ENCODE measurements around the gene PMM1.
A peak's percentile ranks its signal among the peaks of the same experiment; 100 is the strongest.
"Not testable (repeated sequence)": the region's sequence is repeated elsewhere in the genome, so short reads cannot be mapped to it uniquely, and the experiment has no call there.

PMM1 gene

DNA sequence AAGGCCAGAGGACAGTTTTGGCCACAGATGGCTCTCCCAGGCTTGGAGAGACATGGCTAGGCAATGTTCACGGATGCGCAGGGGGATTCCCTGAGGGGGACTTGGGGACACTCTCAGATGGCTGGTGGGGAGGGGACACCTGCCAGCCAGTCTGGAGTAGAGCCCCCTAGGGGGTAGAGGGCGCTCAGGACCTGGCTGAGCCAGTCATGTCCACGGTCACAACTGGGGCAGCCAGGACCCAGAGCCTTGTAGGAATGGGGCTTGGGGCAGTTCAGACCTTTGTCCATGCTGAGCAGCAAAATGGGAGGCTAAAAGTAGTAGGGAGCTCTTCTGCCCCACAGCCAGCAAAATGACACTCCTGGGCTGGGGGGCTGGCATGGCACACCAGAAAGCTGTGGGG lies 27.2 kb downstream of the PMM1 start:
- DNase-seq = no peak

DNA sequence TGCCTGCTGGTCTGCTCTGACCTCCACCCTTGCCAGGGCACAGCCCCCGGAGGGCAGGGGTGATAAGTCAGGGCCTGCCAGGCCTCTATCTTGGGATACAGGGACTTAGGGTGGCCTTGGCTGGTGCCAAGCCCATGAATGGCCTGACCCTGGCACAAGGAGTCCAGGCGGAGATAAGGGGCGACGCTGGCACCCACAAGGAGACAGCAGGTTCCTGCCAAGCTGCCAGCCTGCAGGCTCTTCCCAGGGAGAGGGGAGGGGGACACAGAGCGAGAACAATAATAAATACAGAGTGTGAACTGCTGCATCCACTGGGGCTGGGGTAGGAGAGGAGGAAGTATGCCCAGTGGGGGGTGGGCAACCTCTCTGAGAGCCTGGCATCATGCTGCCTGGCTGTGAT lies 27.9 kb downstream of the PMM1 start:
- DNase-seq = no peak

DNA sequence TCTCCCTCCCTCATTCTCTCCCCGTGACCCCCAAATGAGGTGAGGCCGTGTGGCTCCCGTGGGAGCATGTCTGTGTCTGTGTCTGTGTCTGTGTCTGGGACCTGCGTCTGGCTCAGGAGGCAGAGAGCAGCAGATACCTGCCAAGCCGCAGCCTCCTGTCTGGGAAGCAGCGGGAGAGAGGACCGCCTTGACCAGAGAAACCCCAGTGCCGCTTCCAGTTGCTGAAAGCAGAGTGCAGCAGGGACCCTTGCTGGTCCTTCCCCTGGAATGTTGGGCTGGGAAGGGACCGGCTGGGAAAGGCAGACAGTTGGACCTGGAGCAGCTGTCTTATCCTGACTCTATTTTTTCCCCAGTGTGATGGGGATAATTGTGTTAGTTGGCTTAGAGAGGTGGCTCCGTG lies 28.3 kb downstream of the PMM1 start:
- no peak for DNase-seq

DNA sequence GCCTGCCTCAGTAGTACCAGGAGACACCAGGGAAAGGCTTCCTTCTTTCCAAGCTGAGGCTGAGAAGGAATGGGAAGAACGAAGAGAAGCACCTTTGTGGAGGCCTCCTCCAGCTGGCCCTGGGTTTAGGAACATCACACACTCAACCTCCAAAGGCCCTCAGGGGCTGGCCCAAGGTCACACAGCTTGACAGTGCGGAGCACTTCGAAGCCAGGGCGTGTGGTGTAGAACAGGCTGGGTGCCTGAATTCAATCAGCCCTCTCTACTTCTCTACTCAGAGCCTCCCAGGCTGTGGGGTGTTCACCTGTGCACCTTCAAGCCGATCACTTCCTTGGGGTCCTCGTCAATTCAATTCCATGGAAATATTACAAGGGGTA lies 29.6 kb downstream of the PMM1 start:
- DNase-seq = no peak

DNA sequence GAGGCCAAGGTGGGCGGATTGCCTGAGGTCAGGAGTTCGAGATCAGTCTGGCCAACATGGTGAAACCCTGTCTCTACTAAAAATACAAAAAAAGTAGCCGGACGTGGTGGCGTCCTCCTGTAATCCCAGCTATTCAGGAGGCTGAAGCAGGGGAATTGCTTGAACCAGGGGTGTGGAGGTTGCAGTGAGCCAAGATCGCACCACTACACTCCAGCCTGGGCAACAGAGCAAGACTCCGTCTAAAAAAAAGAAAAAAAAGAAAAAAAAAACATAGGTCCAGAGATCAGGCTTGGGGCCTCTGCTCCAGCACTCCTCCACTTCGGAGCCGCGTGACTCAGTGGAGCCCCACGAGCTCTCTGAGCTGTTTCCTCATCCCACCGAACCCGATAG lies 31.4 kb downstream of the PMM1 start:
- not testable (repeated sequence) for DNase-seq

DNA sequence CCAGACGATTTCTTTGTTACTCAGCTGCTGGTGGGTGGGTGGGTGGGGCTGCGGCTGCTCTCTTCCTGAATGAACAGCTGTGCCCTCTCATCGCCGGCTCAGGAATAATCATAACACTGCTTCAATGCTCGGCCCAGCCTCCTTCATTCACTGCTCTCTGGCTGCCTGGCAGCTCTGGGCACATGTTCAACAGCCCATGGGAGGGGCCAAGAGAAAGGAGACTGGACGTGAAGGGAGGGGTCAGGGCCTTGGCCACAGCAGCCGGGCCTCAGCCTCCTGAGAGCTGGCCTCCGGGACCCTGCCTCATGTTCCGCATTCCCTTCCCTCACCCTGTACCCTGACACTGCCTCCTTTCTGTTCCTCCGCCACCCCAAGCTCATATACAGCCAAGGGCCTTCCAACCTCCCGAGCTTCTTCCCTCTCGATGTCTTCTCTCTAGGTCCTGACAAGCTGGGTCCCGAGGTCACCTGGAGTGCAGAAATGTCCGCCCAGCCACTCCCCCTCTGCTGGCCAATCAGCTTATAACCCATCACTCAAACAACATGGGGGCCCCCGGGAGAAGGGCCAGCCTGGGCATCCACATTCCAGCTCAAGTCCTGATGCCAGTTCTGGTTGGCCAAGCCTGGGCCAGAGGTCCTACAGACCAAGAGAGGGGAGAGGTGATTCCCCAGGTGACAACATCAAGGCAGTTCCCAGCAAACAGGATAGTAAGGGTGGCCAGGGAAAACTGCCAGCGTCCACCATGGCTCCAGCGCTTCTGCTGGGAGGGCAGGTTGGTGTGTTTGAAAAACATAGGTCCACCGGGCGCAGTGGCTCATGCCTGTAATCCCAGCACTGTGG lies 32.0 kb downstream of the PMM1 start:
- DNase-seq = no peak

DNA sequence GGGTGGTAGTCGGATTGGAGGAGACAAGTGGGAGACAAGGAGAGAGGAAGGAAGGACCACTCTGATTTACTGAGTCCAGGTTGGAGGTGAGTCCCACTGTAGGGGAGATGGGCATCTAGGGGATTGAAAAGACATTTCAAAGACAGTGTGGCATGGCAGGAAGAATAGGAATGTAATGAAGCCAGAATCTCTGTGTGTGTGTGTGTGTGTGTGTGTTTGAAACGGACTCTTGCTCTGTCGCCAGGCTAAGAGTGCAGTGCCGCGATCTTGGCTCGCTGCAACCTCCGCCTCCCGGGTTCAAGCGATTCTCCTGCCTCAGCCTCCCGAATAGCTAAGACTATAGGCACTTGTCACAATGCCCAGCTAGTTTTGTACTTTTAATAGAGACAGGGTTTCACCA lies 33.1 kb downstream of the PMM1 start:
- DNase-seq = no peak

DNA sequence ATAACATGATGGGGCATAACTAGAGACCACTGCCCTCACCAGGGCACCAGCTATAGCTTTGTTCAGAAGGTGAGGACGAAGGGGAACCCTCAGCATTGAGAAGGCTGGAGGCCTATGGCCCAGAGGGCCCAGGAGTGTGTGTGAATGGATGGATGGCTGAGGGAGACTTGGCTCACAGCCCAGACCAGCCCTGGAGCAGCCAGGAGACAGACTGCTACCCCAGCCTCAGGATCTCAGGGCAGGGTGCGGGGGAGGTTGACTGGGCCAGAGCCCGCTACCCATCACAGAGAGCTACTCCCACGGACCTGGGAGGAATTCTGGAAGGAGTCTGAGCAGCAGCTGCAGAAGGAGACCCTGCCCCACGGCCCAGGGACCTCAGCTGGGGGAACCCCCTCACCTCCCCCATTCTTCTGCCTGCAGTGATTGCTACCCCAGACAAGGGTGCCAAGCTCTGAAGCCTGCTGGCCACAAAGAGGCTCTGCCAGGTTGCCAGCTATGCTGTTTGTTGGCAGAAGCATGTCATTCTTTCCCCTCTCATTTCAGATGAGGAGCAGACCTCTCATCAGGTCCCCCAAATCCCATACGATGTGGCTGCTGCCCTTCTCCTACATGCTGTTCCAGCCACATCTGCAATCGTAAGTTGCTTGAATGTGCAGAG lies 34.2 kb downstream of the PMM1 start:
- no peak for DNase-seq

DNA sequence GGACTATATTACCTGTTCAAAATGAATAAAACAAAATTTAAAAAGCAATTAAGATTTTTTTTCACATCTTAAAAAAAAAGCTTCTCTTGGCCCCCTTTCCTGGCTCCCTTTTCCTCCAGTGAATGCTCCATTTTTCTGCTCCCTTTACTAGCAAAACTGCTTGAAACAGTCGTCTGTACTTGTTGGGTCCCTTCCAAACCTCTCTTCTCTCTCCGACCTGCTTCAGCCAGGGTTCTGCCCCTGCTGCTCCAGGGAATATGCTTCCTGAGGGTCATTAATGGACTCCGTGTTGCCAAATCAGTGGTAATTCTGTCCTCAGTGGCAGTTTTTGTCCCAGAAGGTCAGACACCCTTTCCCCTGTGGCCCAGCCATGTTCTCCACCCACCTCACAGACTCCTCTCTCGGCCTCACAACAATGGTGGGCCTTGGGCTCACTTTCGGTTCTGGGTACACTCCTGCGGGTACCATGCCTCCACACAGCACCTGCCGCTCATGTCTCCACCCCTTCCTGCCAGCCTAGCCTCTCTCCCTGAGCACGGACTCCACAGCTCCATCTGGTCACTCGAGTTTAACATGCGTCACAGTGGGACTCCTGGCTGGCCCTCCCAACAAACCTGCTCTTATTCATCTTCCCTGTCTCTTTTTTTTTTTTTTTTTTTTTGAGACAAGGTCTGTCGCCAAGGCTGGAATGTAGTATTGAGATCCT lies 37.6 kb downstream of the PMM1 start:
- DNase-seq = no peak

DNA sequence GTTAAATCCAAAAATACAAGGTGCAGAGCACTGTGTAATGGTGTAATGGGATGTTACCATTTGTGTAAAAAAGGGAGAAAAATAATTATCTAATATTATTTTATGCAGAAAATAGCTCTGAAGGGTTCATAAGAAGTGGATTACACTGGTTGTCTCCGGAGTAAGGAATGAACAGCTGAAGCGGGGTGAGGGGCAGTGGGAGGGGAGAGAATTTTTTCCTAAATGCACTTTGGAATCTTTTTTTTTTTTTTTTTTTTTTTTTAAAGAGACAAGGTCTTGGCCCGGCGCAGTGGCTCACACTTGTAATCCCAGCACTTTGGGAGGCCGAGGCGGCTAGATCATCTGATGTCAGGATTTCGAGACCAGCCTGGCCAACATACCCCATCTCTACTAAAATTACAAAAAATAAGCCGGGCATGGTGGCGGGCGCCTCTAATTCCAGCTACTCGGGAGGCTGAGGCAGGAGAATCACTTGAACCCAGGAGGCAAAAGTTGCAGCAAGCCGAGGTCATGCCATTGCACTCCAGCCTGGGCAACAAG lies 38.6 kb downstream of the PMM1 start:
- DNase-seq = no peak

DNA sequence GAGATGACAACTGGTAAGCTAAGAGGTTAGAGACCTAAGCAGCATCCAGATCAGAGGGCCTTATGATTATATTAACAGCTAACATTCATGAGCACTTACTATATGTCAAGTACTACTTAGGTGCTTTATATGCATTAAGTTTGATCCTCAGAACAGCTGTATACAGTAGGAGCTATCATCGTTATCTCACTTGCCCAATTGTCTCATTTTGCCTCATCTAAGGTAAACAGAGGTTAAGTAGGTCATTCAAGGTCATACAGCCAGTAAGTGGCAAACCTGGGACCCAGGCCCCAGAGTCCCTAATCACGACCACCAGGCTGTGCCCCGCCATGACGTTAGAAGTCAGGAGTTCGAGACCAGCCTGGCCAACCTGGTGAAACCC lies 40.8 kb downstream of the PMM1 start:
- no peak for DNase-seq

DNA sequence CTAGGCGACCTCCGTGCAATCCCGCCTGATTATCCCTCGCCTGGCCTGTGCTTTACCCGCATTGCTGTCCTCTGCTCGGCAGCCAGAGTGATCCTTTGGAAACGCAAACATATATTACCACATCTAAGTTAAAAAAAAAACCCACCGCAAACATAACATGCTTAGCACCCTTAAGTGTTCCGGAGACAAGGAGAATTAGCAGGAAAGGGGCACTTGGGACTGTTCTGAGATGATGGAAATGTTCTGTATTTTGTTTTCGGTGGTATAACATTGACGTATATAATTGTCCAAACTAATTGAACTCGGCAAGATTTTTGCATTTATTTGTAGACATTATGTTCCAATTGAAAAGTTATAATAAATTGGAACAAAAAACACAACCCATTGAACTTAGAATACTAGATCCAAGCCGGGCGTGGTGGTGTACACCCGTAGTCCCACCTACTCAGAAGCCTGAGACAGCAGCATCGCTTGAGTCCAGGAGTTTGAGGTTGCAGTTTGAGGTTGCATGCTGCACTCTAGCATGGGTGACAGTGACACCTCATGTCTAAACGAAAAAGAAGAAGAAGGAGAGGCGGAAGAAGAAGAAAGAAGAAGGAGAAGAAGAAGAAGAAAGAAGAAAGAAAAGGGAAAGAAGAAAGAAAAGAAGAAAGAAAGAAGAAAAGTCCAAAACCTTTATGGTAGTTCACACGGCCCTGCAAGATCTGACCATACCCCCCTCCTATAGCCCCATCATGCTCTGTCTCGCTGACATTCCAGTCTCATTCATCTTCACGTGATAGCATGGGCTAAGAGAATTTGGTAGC lies 44.8 kb downstream of the PMM1 start:
- DNase-seq = no peak

DNA sequence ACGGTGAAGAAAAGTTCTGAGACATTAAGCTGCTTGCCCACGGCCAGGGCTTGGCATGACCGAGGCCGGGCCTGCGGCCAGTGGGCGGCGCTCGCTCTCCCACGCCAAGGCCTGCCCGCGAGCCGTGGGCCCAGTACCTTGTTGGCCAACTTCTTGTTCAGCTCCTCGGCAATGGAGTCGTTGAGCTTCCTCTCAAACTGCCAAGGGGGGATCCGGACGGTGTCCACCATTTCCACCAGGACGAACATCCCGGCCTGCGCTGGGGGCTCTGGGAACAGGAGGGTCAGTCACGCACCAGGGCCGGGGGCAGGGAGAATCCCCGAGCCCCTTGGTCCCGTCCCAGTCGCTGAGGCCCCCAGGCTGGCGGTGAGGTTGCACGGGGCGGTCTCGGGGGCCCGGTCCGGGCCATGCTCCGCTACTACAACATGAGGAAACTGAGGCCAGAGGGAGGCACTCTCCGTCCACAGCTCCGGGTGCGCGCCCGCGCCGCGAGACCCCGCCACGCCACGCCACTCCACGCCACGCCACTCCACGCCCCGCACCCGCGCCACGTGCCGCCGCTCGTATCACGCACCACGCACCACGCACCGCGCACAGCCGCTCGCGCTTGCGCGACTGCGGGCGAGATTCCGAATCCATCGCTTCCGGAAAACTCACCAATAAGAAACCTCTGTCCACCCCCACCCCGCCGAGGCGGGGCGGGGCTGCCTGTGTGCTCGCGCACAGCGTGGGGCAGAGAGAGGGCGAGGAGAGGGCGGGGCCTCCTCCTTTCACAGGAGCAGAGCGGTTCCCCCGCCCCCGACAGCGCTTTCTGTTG lies 45.6 kb downstream of the PMM1 start, which contains the start of gene POLR3H:
POLR3H (minus strand) TSS at position 617 of the 817 bp plus-strand sequence; CDS start at position 248, 369 bp downstream.
- peak; percentile 97 for DNase-seq

DNA sequence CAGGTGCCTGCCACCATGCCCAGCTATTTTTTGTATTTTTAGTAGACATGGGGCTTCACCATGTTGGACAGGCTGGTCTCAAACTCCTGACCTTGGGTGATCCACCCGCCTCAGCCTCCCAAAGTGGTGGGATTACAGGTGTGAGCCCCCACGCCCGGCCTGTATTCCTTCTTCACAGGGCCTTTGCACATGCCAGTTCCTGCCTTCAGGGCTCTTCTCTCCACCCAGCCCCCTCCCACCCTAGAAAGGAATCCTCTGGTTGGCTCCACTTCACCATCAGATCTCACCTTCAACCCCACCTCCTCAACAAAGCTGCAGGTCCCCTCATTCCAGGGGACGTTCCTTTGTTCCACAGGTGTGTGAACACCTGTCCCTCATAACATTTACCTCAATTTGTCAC lies 47.4 kb downstream of the PMM1 start:
- no peak for DNase-seq

DNA sequence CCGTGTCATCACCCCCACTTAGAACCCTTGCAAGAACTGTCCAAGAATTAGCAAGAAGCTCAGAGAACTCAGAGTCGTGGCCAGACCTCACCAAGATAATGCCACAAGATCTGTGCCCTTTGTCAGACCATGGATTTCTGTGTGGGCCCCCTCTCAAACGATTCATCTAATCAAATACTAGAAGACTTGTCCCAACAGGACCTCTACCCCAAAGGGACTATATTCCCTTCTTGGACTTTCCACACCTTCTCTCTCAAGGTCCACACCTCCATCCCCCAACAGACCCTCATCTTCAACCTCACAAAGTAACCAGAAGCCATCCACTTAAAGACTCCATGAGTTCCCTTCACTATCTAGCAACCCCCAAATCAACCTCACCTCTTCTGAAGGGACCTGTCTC lies 48.2 kb downstream of the PMM1 start:
- no peak for DNase-seq

DNA sequence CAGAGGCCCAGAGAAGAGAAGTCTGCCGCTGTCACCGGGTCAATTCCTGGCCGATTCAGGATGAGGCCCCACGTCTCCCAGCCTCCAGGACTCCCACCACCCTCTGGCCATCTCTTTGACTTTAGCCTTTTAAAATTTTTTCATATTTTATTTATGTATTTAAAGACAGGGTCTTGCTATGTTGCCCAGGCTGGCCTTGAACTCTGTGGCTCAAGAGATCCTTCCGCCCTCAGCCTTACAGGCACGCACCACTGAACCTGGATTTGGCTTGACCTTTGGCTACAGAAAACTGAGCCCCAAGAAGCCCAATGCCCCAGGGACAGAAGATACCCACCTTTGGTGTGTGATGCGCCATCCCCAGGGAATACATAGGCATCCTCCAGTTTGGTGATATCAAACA lies 49.3 kb downstream of the PMM1 start:
- no peak for DNase-seq

DNA sequence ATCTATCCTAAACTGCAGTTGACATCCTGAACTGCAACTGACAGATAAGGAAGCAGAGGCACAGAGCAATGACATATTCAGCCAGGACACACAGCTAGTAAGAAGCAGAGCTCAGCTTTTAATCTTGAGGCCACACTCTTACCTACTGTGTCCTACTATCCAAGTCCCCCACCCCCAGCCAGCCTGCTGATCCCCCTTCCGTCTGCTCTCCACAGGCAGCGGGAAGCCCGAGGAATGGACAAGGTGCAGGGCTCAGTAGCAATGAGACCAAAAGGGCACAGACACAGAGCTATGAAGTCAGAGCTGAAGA lies 49.7 kb downstream of the PMM1 start:
- DNase-seq = no peak

DNA sequence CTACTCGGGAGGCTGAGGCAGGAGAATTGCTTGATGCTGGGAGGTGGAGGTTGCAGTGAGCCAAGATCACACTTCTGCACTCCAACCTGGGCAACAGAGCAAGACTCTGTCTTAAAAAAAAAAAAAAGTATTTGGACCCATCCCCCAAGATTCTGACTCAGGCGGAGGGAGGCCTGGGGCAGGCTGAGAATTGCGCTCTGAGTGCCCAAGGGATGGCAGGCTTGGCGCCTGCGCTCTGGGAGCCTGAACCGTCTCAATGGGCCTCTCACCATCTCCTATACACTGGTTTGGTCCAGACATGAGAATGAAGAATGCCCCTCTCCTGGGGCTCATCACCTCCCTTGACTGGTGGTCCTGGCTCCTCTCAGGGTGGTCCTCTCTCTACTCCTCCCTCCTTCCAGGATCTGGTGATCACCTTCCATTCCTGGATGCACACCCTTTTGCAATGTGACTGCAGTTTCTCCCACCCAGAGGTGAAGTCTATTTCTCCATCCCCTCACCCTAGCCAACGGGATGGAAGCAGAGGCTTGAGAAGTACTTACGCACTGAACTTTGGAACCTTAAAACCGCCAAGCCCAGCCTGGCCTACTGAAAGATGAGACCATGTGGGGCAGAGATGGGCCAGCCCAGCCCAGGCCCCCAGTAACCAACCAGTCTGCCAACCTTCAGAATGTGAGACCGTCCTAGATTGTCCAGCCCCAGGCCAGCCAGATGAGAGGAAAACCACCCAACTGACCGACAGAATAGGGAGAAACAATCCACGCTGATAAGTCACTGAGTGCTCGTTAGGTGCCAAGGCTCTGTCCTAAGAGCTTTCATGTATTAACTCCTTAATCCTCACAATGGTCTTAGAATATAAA lies 50.3 kb downstream of the PMM1 start:
- no peak for DNase-seq

DNA sequence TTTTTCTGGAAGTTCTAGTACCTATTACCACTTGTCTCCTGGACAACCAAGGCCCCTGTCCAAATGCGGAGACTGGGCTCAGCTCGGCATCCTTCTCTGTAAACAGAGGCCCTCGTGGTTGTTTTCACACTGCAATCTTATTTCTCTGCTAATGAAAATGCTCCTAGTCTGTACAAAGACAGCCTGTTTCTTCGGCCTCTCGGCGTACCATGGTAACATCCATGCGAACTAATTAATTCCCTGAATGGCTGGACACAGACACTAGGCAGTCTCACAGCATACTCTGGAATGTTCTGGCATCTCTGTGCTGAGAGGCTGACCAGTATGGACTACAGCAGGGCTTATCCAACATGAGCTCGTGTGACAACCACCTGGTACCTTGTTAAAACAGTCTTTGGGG lies 51.1 kb downstream of the PMM1 start:
- no peak for DNase-seq

DNA sequence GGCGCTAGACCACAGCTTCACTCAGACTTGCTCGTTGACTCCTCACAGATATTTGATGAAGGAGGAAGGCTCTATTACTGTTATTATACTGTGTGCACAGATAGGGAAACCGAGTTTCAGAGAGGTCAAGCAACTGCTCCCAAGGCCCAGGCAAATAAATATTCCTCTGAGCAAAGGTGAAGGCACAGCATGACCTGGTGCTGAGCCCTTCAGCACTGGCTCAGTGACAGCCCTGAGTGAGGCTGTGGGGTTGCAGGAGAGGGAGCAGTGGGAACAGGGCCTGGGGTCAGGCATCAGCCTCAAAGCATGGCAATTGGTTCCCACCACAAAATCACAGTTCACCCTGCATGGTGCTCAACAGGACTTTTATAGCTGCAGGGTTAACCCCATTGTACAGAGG lies 52.4 kb downstream of the PMM1 start:
- no peak for DNase-seq

DNA sequence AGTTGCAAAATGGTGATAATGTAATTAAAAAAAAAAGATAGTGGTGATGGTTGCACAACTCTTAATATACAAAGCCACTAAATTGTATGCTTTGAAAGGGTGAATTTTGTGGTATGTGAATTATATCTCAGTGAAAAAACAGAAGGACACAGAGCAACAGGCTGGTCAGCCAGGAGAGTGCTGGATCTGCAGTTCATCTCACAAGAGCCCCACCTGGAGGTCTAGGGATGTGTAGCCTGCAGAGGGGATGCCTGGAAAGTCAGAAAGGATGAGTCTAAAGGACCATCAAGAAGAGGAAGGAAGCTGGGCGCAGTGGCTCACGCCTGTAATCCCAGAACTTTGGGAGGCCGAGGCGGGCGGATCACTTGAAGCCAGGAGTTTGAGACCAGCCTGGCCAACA lies 54.4 kb downstream of the PMM1 start:
- no peak for DNase-seq

Measured in activated CD4-positive, alpha-beta T cell treated with anti-CD3 and anti-CD28 coated beads for 4 hours (primary cell).